Astrocyte of the cerebellum (primary cell): ENCODE results near the gene SNX9.
"Not testable (repeated sequence)": the region's sequence is repeated elsewhere in the genome, so short reads cannot be mapped to it uniquely, and the experiment has no call there.

Experiments used
- DNase-seq: peaks from one replicate; pipeline ENCODE4 v3.0.0-alpha.2; 2011; ENCODE audit warnings: low read depth
- H3K4me3 ChIP-seq: 2 replicates; pipeline ENCODE4 v1.5.1; 2011; ENCODE audit warnings: mild to moderate bottlenecking, low read depth, low read length, moderate library complexity
- in situ Hi-C: cut with HindIII; loops from 2 replicates; pipeline ENCODE4 v1.10.0; 2017; ENCODE audit warnings: low sequenced_read_pairs
- TF ChIP-seq, protein P1 (sequence below): IDR thresholded peaks from 2 replicates; pipeline ENCODE4 v1.5.1; 2012; ENCODE audit warnings: low read length, low read depth, moderate library complexity, mild to moderate bottlenecking; ENCODE audit errors: missing control alignments

SNX9 gene

GRCh38 chr6:157789861-157790260 lies 33.2 kb upstream of the SNX9 start:
- TF ChIP-seq, protein P1, sequence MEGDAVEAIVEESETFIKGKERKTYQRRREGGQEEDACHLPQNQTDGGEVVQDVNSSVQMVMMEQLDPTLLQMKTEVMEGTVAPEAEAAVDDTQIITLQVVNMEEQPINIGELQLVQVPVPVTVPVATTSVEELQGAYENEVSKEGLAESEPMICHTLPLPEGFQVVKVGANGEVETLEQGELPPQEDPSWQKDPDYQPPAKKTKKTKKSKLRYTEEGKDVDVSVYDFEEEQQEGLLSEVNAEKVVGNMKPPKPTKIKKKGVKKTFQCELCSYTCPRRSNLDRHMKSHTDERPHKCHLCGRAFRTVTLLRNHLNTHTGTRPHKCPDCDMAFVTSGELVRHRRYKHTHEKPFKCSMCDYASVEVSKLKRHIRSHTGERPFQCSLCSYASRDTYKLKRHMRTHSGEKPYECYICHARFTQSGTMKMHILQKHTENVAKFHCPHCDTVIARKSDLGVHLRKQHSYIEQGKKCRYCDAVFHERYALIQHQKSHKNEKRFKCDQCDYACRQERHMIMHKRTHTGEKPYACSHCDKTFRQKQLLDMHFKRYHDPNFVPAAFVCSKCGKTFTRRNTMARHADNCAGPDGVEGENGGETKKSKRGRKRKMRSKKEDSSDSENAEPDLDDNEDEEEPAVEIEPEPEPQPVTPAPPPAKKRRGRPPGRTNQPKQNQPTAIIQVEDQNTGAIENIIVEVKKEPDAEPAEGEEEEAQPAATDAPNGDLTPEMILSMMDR = no peak
- DNase-seq = no peak
- no peak overlapping the region for H3K4me3 ChIP-seq
- in situ Hi-C loops = no loop called here

GRCh38 chr6:157790548-157791160 lies 32.4 kb upstream of the SNX9 start:
- no peak overlapping the region for H3K4me3 ChIP-seq
- peak; percentile 56 for DNase-seq
- TF ChIP-seq, protein P1 = no peak
- in situ Hi-C loops = no loop called here

- in situ Hi-C loops = no loop called here
- DNase-seq = no peak
- H3K4me3 ChIP-seq = no peak overlapping the region
- TF ChIP-seq, protein P1 = no peak
Measured at GRCh38 chr6:157791450-157791849, 31.6 kb upstream of the SNX9 start.

DNA sequence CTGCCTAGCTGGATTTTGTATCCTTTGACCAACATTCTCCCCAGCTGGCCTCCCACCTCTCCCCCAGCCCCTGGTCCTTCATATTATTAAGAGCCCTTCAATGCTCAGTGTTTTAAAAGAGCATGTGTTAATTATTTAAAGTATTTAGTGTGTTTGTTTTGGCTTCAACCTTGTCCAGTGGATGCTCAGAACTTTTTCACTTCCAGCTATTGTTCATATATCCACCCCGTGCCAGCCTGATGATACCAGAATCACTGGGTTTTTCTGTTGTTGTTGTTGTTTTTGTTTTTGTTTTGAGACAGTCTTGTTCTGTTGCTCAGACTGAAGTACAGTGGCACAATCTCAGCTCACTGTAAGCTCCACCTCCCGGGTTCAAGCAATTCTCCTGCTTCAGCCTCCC lies 30.4 kb upstream of the SNX9 start:
- DNase-seq = no peak
- TF ChIP-seq, protein P1 = no peak
- in situ Hi-C loops = no loop called here
- H3K4me3 ChIP-seq = no peak overlapping the region

GRCh38 chr6:157794012-157794411 lies 29.0 kb upstream of the SNX9 start:
- H3K4me3 ChIP-seq, in situ Hi-C loops, DNase-seq: not testable (repeated sequence)

DNA sequence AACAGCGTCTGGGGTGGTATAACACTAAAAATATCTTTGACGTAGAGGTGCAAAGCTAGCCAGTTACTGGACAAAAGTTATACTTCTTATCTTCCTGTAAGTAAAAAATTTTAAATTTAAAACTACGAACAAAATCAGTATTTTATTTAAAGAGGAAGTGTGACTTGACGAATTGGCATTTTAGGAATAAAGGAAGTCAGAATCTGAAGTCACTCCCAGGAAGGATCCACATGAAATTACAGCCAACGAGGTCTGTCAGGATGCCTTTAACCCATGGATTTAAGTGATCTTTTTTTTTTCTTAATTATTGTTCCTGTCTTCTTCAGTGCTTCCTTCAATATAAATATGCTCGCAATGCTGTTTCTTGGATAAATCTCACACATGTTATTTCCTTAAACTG lies 27.2 kb upstream of the SNX9 start:
- no peak for DNase-seq
- TF ChIP-seq, protein P1 = no peak
- in situ Hi-C loops = no loop called here
- H3K4me3 ChIP-seq = no peak overlapping the region

- no peak overlapping the region for H3K4me3 ChIP-seq
- in situ Hi-C loops = no loop called here
- no peak for DNase-seq
- TF ChIP-seq, protein P1 = no peak
Measured at GRCh38 chr6:157798851-157799250, 24.2 kb upstream of the SNX9 start.

- DNase-seq, H3K4me3 ChIP-seq, in situ Hi-C loops: not testable (repeated sequence)
Measured at GRCh38 chr6:157799561-157799960, 23.5 kb upstream of the SNX9 start.
